ENCODE results near the gene CRYGD.

Gene CRYGD

GRCh38 chr2:208077276-208077675 lies 47.0 kb downstream of the CRYGD start:
- no peak for DNase-seq

DNA sequence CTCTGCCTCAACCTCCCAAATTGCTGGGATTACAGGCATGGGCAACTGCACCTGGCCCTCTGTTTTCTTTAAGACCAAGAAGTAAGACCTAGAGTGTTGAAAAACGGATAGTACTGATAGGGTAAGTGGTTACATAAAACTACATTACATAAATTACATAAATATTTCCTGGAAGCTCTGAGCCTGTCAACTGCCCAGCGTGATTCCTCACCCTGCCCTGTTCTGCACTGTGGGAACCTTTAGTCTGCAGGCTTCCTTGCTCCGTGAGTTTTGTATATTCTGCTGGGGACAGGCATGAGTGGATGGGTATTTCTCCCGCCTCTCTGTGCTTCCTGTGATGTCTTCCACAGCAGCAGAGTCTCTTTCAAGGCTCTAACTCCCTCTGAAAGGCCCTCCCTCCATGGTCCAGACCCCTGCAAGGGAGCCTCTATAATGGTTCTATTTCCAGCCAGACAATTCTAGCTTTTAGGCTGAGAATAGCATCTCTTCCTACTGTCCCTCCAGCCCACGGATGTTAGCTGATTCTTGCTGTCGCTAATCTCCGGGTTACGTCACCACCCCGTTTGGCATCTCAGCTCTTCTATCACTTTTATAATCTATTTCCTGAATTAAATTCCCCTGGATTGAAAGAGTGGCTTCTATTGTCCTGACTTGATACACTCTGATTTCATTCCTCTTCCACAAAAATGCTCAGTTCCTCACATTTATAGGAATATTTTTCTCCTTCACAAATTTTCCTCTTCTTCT lies 49.5 kb downstream of the CRYGD start:
- DNase-seq = no peak

- DNase-seq = peak; percentile 2
Measured at GRCh38 chr2:208072250-208072892, 52.0 kb downstream of the CRYGD start.
